HG02571 (cell line): ENCODE measurements around the gene PDLIM1.
A peak's percentile ranks its signal among the peaks of the same experiment; 100 is the strongest.
"Not testable (repeated sequence)": the region's sequence is repeated elsewhere in the genome, so short reads cannot be mapped to it uniquely, and the experiment has no call there.

ENCODE experiments used
- ATAC-seq: cut with Tn5 transposase; IDR thresholded peaks from one replicate; pipeline ENCODE4 v1.9.1; 2021; ENCODE audit warnings: mild to moderate bottlenecking, moderate library complexity; ENCODE audit not compliant: unreplicated experiment

PDLIM1 gene

GRCh38 chr10:95243318-95243617 lies 47.5 kb downstream of the PDLIM1 start:
- ATAC-seq, result no peak

DNA sequence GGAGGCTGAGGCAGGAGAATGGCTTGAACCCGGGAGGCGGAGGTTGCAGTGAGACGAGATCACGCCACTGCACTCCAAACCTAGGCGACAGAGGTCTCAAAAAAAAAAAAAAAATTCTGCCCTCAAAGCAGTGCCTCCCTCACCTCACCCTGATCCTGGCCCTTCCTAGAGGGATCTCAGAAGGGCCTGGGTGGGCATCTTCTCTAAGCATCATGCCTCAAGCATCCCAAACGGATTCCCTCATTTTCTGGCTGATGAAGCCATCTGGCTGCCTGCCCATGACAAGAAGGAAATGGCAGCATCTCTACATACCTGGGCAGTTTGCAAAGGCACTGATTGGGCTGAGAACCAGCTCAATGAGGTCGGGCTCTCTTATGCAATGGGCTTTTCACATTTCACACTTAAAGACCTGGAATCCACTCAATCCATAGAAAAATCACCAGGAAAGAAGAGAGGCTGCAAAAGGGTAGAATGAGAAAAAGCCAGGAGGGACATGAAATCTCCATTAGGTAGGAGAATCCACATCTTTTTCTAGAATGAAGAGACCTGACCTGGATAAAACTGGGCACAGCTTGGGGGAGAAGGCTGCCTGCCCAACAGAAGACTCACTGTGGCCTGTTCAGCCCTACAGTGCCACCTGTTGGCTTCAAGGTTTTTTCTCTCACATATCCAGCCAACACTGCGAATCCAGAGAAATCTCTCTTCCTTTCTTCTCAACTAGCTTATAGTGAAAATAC lies 48.1 kb downstream of the PDLIM1 start:
- ATAC-seq, result no peak

- no peak for ATAC-seq
Measured at GRCh38 chr10:95241533-95241932, 49.3 kb downstream of the PDLIM1 start.

GRCh38 chr10:95240811-95241210 lies 50.0 kb downstream of the PDLIM1 start:
- no peak for ATAC-seq

DNA sequence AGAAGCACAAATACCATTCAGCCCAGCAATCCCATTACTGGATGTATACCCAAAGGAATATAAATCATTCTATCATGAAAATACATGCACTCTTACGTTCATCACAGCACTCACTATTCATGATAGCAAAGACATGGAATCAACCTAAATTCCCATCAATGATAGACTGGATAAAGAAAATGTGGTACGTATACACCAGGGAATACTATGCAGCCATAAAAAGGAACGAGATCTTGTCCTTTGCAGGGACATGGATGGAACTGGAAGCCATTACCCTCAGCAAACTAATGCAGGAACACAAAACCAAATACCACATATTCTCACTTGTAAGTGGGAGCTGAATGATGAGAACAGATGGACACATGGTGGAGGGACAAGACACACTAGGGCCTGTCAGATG lies 50.7 kb downstream of the PDLIM1 start:
- not testable (repeated sequence) for ATAC-seq

DNA sequence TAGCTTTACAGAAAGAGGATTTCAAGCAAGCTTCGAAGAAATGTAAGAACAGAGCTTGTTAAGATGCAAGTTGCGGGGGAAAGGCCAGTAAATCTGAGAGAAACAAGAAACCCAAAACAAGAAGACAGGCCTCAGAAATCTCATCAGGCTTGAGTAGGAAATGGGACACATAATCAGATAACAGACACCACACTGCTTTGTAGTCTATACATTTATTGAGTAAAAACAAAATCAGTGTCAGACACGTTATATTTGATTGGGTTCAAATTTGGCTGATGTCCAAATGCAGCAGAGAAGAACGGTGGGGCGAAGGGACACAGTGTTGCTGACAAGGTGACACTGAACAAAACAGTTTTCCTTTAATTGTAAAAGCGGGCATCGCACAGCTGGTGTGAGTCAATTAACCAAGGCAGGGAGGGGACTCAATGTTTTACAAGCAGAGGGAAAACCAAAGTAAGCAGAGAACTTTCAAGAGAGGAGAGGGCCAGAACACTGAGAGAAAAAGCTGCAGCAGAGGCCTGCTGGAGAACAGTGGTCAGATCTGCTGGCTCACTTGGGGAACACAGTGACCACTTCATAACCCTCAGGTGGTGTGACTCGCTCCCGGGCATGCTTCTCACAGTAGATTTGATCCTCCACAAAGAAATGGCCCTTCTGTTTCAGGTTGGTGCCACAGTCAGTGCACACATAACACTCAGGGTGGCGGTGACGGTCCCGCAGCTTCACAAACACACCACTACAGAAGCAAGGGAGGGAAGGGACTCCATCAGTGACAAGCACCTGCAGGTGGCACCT lies 53.2 kb downstream of the PDLIM1 start:
- ATAC-seq, result no peak

GRCh38 chr10:95236068-95236903 lies 54.5 kb downstream of the PDLIM1 start:
- ATAC-seq, result peak; percentile 96

GRCh38 chr10:95235676-95236067 lies 55.1 kb downstream of the PDLIM1 start:
- no peak for ATAC-seq

DNA sequence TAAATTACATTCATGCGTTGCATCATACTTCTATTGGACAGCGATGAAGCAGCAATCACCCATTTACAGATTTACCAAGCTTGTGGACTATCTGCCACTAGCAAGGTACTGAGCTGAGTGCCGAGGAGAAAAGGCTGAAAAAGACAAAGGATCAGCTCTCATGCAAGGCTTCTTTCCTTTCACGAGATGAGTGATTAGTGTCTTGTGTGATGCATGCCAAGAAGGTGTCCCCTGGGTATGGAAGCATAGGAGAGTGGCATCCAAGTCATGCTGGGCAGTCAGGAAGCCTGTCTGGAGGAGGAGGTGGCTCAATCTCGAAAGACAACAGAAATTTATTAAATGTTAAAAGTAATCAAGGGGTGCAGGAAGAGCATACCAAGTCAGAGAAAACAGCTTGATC lies 55.9 kb downstream of the PDLIM1 start:
- no peak for ATAC-seq

DNA sequence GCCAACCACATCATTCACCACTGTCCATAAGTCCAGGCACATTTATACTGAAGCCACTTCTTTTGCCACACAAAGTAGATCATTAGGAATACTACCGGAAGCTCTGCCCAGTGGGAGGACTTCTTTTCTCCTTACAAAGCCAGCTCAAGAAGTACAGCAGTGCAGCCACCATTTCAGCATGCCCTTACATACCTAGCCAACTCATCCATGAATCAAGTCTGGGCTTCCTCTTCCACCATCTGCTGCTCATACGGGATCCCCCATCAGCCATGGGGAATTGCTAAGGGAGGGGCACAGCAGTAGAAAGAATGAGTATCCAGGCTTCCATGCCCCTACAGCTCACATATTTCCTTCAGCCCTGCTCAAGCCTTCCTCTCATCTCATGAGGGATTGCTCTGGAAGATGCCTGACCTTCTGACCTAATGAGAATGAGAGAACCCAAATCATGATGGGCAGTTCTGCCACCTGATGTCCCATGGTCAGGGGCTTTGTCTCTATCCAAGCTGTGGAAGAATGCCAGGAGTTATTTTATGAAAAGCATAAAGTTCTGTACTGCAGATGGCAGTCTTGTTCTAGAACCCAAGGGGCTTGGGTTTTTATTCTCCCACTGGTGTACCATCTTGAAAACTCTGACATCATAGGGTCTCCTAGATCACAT lies 57.3 kb downstream of the PDLIM1 start:
- no peak for ATAC-seq

- not testable (repeated sequence) for ATAC-seq
Measured at GRCh38 chr10:95230677-95231586, 59.9 kb downstream of the PDLIM1 start.

DNA sequence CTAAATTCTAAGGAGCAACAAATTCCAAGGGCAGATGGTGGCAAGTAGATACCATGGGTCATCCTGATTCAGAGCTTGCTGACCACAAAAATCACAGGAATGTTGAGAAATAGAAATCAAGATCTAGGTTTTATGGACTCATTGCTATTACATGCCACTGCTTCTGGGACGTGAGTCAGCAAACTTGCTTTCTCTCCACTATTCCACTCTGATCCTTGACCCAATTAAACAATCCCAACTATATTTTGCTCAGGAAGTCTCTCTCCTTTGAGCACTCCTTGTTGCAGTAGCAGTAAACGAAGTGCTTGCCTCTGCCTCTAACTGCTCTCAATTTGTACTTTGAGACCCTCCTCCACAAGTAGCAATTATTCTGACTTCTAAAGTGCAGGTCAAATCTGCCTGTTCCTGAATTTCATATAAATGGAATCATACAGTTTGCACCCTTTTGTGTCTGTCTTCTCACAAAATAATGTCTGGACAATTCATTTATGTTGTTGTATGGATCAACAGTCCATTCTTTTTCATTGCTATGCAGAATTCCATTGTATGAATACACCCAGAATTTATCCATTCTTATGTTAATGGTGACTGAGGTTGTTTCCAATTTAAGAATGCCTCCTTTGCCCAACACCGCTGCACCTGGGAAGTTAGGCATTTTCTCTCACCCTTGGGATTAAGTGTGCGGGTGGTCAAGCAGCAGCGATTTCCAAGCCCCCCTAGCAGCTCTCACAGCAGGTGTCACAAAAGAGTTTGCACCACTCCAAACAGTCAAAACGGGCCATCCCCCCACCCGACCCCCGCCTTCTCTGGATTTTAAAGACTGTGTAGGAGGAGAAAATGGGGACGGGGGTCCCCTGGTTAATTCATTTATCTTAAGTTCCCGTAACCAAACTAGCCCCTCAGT lies 60.8 kb downstream of the PDLIM1 start:
- ATAC-seq, result no peak

DNA sequence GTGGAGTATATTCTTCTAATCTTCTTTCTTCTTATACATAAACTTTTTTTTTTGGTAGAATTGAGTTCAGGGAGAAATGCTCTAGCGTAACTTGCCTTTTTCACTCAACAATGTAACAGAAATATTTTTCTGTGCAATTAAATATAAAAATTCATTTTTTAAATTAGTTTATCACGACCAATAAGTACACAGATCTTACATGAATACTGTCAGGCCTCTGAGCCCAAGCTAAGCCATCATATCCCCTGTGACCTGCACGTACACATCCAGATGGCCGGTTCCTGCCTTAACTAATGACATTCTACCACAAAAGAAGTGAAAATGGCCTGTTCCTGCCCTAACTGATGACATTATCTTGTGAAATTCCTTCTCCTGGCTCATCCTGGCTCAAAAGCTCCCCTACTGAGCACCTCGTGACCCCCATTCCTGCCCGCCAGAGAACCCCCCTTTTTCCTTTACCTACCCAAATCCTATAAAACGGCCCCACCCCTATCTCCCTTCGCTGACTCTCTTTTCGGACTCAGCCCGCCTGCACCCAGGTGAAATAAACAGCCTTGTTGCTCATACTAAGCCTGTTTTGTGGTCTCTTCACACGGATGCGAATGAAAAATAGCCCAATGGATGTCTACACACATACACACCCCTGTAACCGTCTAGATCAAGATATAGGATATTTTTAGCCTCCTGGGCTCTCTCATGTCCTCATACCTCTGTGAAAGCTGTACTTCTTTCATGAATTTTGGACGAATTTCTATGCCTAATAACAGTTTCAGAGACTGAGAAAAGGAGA lies 61.7 kb downstream of the PDLIM1 start:
- ATAC-seq, result not testable (repeated sequence)

DNA sequence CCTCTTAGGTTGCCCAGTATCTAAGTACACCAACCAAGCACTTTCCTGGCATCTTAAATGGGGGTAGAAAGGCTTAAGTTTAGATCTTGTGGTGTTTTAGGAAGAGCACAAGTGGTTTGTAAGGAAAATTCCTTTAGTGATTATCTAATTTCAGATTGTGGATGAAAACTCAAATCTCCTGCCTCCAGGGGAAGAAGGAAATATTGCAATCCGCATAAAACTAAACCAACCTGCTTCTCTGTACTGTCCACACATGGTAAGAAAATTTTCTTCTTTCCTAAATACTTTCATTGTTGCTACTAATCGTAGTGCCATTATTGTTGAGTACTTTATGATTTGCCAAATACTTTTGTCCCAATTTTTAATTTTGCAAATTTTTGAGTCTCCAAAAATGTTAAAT lies 65.7 kb downstream of the PDLIM1 start:
- ATAC-seq, result no peak

- ATAC-seq, result no peak
Measured at GRCh38 chr10:95221124-95221523, 69.7 kb downstream of the PDLIM1 start.

DNA sequence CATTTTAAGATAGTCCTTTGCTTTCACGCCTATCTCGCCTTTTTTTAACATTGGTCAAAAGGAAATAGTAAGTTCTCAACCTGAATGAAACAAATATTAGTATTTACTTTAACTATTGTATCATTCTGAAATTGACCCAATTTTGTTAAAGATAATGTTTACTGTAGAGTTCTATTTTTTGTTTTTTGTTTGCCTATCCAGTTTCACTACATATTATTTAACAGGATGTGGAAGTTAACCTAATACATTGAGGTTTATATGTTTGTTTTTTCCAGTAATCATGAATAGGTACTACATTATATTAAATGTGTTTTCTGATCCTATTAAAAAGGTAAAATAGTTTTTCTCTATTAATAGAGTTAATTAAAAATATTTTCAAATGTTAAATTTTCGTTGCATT lies 70.3 kb downstream of the PDLIM1 start:
- no peak for ATAC-seq

DNA sequence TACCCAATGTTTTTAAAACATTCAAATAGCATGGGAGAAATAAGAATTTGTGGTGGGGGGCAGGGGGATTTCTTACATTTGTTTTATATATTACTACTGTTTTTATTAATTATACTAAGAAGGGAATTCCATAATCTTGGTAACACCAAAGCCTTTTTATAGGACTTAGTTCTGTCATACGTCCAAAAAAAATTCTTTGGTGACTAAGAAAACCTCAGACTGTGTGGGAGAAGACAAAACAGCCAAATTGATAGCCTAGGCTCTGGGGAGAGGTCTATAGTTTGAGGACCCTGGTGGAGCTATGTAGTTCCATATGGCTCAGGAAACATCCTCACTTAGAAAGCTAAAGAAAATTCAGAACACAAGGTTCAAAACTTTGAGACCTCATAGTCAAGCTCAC lies 73.3 kb downstream of the PDLIM1 start:
- ATAC-seq, result no peak

- peak; percentile 56 for ATAC-seq
Measured at GRCh38 chr10:95214793-95215192, 76.0 kb downstream of the PDLIM1 start.
